Muscle of leg (tissue), 11 donors: ENCODE data around the gene FZD10. TPM values are rescaled to one million over a fixed set of nuclear protein-coding genes. Genes with fewer than 3 reads are reported as not detected.

Source experiments
- DNase-seq: peaks from one replicate; pipeline ENCODE4 v3.0.0; 2013
- H3K27ac ChIP-seq: one replicate; pipeline ENCODE4 v1.5.1; 2013; ENCODE audit warnings: mild to moderate bottlenecking, low read length, control low read depth
- H3K27me3 ChIP-seq: one replicate; pipeline ENCODE4 v1.6.1; 2013; ENCODE audit warnings: low read length; ENCODE audit not compliant: control insufficient read depth, insufficient read depth
- H3K36me3 ChIP-seq: one replicate; pipeline ENCODE4 v1.6.1; 2013; ENCODE audit warnings: low read length; ENCODE audit not compliant: control insufficient read depth, insufficient read depth
- H3K4me1 ChIP-seq: one replicate; pipeline ENCODE4 v1.6.1; 2013; ENCODE audit warnings: low read length; ENCODE audit not compliant: control insufficient read depth, insufficient read depth
- H3K4me3 ChIP-seq: one replicate; pipeline ENCODE4 v1.5.1; 2013; ENCODE audit warnings: low read length, control low read depth
- H3K9me3 ChIP-seq: replicated peaks from 2 replicates; pipeline ENCODE4 v1.6.1; 2013; ENCODE audit warnings: low read depth, low read length; ENCODE audit not compliant: control insufficient read depth
- WGBS: methylation state at CpG from one replicate; pipeline ENCODE4 v1.1.5; 2013; ENCODE audit warnings: missing lambda C conversion rate; ENCODE audit not compliant: insufficient coverage; 5-methylcytosine and 5-hydroxymethylcytosine counted together
- polyA plus RNA-seq, 8 donors: library from polyadenylated mRNA; unstranded; fragments of 120-200 nt; gene quantifications; one replicate each; pipeline versions ENCODE4 v1.2.1 to v1.2.3, GENCODE V29; 2013; ENCODE audit warnings: inconsistent platforms in 1 of 8, low replicate concordance in 1 of 8; ENCODE audit not compliant: insufficient read length in 8 of 8, insufficient read depth in 1 of 8
- total RNA-seq: library from RNA; stranded (reverse); fragments of 120-200 nt; gene quantifications from one replicate; pipeline ENCODE4 v1.2.4, GENCODE V29; 2013

FZD10 gene
- total and polyA plus RNA-seq, 9 donors, result 9.8 to 15.4 (median 12.6) TPM

- WGBS, result 23% methylated on average over 6 of the region's 6 CpGs
- no peak for DNase-seq
- Histone ChIP-seq H3K4me3 (no peak overlapping the region), H3K27ac (no peak overlapping the region), H3K9me3 (no peaks in the 10 kb centered on the region), H3K27me3 (peaks cover 40% of the 10 kb centered on the region), H3K4me1 (peaks cover 12% of the 10 kb centered on the region), H3K36me3 (peaks cover 3% of the 10 kb centered on the region)
Measured at GRCh38 chr12:130169256-130169655, 7.0 kb downstream of the FZD10 start.

- Histone ChIP-seq H3K9me3 (no peaks in the 10 kb centered on the region), H3K4me3 (no peak overlapping the region), H3K27ac (no peak overlapping the region), H3K36me3 (peaks cover 3% of the 10 kb centered on the region), H3K4me1 (peaks cover 9% of the 10 kb centered on the region), H3K27me3 (peaks cover 34% of the 10 kb centered on the region)
- WGBS, result no CpG with 5 or more reads among the region's 6 CpGs
- no peak for DNase-seq
Measured at GRCh38 chr12:130169924-130170323, 7.7 kb downstream of the FZD10 start.

GRCh38 chr12:130170611-130171010, 8.3 kb downstream of the FZD10 start:
- Histone ChIP-seq H3K36me3 (peaks cover 3% of the 10 kb centered on the region), H3K27ac (no peak overlapping the region), H3K27me3 (peaks cover 32% of the 10 kb centered on the region), H3K4me3 (no peak overlapping the region), H3K9me3 (no peaks in the 10 kb centered on the region), H3K4me1 (peaks cover 9% of the 10 kb centered on the region)
- no peak for DNase-seq
- 46% methylated on average over 9 of the region's 11 CpGs for WGBS

- peaks cover 7% of the 10 kb centered on the region for H3K4me1 ChIP-seq
- no peaks in the 10 kb centered on the region for H3K36me3 ChIP-seq
- no peak overlapping the region for H3K27ac ChIP-seq
- H3K9me3 ChIP-seq, result peaks cover 4% of the 10 kb centered on the region
- no peak for DNase-seq
- peaks cover 15% of the 10 kb centered on the region for H3K27me3 ChIP-seq
- WGBS, result 0% methylated on average over 4 of the region's 14 CpGs
- no peak overlapping the region for H3K4me3 ChIP-seq
Measured at GRCh38 chr12:130177635-130178242, 15.5 kb downstream of the FZD10 start.

- Histone ChIP-seq H3K9me3 (peaks cover 4% of the 10 kb centered on the region), H3K36me3 (no peaks in the 10 kb centered on the region), H3K27me3 (peaks cover 15% of the 10 kb centered on the region), H3K4me1 (peaks cover 11% of the 10 kb centered on the region), H3K4me3 (no peak overlapping the region), H3K27ac (no peak overlapping the region)
- WGBS, result 37% methylated on average over 3 of the region's 7 CpGs
- no peak for DNase-seq
Measured at GRCh38 chr12:130178282-130178681, 16.0 kb downstream of the FZD10 start.

GRCh38 chr12:130179191-130179590, 16.9 kb downstream of the FZD10 start:
- 56% methylated on average over 4 of the region's 7 CpGs for WGBS
- no peak overlapping the region for H3K4me3 ChIP-seq
- DNase-seq, result no peak
- H3K36me3 ChIP-seq, result no peaks in the 10 kb centered on the region
- no peak overlapping the region for H3K27ac ChIP-seq
- peaks cover 21% of the 10 kb centered on the region for H3K4me1 ChIP-seq
- peaks cover 4% of the 10 kb centered on the region for H3K9me3 ChIP-seq
- H3K27me3 ChIP-seq, result peaks cover 15% of the 10 kb centered on the region

- 77% methylated on average over 6 of the region's 11 CpGs for WGBS
- H3K36me3 ChIP-seq, result no peaks in the 10 kb centered on the region
- H3K4me3 ChIP-seq, result no peak overlapping the region
- H3K27me3 ChIP-seq, result peaks cover 15% of the 10 kb centered on the region
- H3K27ac ChIP-seq, result no peak overlapping the region
- no peak for DNase-seq
- peaks cover 25% of the 10 kb centered on the region for H3K4me1 ChIP-seq
- H3K9me3 ChIP-seq, result peaks cover 4% of the 10 kb centered on the region
Measured at GRCh38 chr12:130179621-130180020, 17.4 kb downstream of the FZD10 start.

- no peak for DNase-seq
- H3K4me3 ChIP-seq, result no peak overlapping the region
- peaks cover 4% of the 10 kb centered on the region for H3K9me3 ChIP-seq
- peaks cover 11% of the 10 kb centered on the region for H3K27me3 ChIP-seq
- H3K36me3 ChIP-seq, result no peaks in the 10 kb centered on the region
- no peak overlapping the region for H3K27ac ChIP-seq
- WGBS, result 63% methylated on average over 9 of the region's 10 CpGs
- peaks cover 36% of the 10 kb centered on the region for H3K4me1 ChIP-seq
Measured at GRCh38 chr12:130181211-130181610, 18.9 kb downstream of the FZD10 start.

- 81% methylated on average over 18 of the region's 23 CpGs for WGBS
- Histone ChIP-seq H3K9me3 (no peaks in the 10 kb centered on the region), H3K4me1 (peaks cover 42% of the 10 kb centered on the region), H3K27me3 (peaks cover 2% of the 10 kb centered on the region), H3K27ac (peak overlapping the region; percentile 70), H3K36me3 (no peaks in the 10 kb centered on the region), H3K4me3 (no peak overlapping the region)
- no peak for DNase-seq
Measured at GRCh38 chr12:130183585-130184370, 21.5 kb downstream of the FZD10 start.

GRCh38 chr12:130184404-130185090, 22.3 kb downstream of the FZD10 start:
- no peak overlapping the region for H3K4me3 ChIP-seq
- H3K4me1 ChIP-seq, result peaks cover 42% of the 10 kb centered on the region
- WGBS, result 51% methylated on average over 8 of the region's 12 CpGs
- peak; percentile 80 for DNase-seq
- H3K27ac ChIP-seq, result peak overlapping the region; percentile 79
- no peaks in the 10 kb centered on the region for H3K27me3 ChIP-seq
- no peaks in the 10 kb centered on the region for H3K9me3 ChIP-seq
- H3K36me3 ChIP-seq, result no peaks in the 10 kb centered on the region
